H1 (cell line): ENCODE results near the gene TARS2. TPM values are rescaled to one million over a fixed set of nuclear protein-coding genes. Genes with fewer than 3 reads are reported as not detected.

ENCODE experiments used
- CTCF ChIA-PET: fragments of 300-600 bp; sonication (Branson Sonifier 250); formaldehyde crosslinking; loops from one replicate; lab custom pipeline; 2021; ENCODE audit not compliant: partially characterized antibody; lab: Charles Lee
- POLR2A ChIA-PET: fragments of 300-600 bp; sonication (Branson Sonifier 250); formaldehyde crosslinking; loops from one replicate; lab custom pipeline; 2021; ENCODE audit warnings: inconsistent platforms; ENCODE audit not compliant: partially characterized antibody; lab: Charles Lee
- DNase-seq, 2 experiments: peaks; one replicate each; pipeline versions ENCODE4 v3.0.0 to v3.0.0-alpha.2; 2010 to 2022; ENCODE audit warnings: low spot score in 2 of 2, low read depth in 1 of 2, mixed read lengths in 1 of 2
- FAIRE-seq: peaks from 2 replicates; lab custom pipeline; 2011; peaks lifted over from hg19 to GRCh38; lab: Jason Lieb, UNC
- H2AFZ ChIP-seq: 2 replicates; pipeline ENCODE4 v1.8.1; 2012; ENCODE audit warnings: low read length, inconsistent platforms
- H2AK5ac ChIP-seq: 2 replicates; pipeline ENCODE4 v1.6.1; 2013; ENCODE audit warnings: low read depth, low read length
- H2BK120ac ChIP-seq: replicated peaks from 2 replicates; pipeline ENCODE3; 2013; ENCODE audit warnings: low read depth, low read length, inconsistent platforms
- H2BK12ac ChIP-seq: 2 replicates; pipeline ENCODE4 v1.6.1; 2013; ENCODE audit warnings: low read depth, low read length
- H2BK15ac ChIP-seq: 2 replicates; pipeline ENCODE4 v1.6.1; 2013; ENCODE audit warnings: low read length
- H2BK20ac ChIP-seq: 2 replicates; pipeline ENCODE4 v1.6.1; 2013; ENCODE audit warnings: low read length
- H2BK5ac ChIP-seq: 2 replicates; pipeline ENCODE4 v1.6.1; 2013; ENCODE audit warnings: low read depth, low read length
- H3K14ac ChIP-seq: 2 replicates; pipeline ENCODE4 v1.6.1; 2013; ENCODE audit warnings: inconsistent platforms; ENCODE audit not compliant: insufficient read length
- H3K18ac ChIP-seq: 2 replicates; pipeline ENCODE4 v1.6.1; 2013; ENCODE audit warnings: low read length; ENCODE audit errors: extremely low read depth
- H3K23ac ChIP-seq: 2 replicates; pipeline ENCODE4 v1.6.1; 2013; ENCODE audit warnings: inconsistent platforms; ENCODE audit not compliant: insufficient read length
- H3K23me2 ChIP-seq: 2 replicates; pipeline ENCODE4 v1.6.1; 2013; ENCODE audit warnings: low read depth, low read length
- H3K27ac ChIP-seq: 2 replicates; pipeline ENCODE4 v1.6.1; 2011; ENCODE audit warnings: low read depth, low read length, inconsistent platforms
- H3K27me3 ChIP-seq, 4 experiments: replicated peaks in 1 of 4; 1 replicate in 1 of 4; 2 replicates in 3 of 4; pipeline versions ENCODE4 v1.6.1 to v1.8.1; 2011 to 2013; ENCODE audit warnings: low read length in 3 of 4, mild to moderate bottlenecking in 3 of 4, inconsistent platforms in 2 of 4, mixed read lengths in 2 of 4, moderate library complexity in 1 of 4; ENCODE audit not compliant: control insufficient read depth in 3 of 4, insufficient read depth in 3 of 4; ENCODE audit errors: extremely low read depth in 1 of 4
- H3K36me3 ChIP-seq, 4 experiments: 2 replicates each; pipeline versions ENCODE4 v1.6.1 to v1.8.1; 2011 to 2013; ENCODE audit warnings: mild to moderate bottlenecking in 4 of 4, low read length in 3 of 4, moderate library complexity in 2 of 4, control low read depth in 1 of 4, inconsistent platforms in 1 of 4; ENCODE audit not compliant: insufficient read depth in 4 of 4, control insufficient read depth in 2 of 4
- H3K4ac ChIP-seq: replicated peaks from 2 replicates; pipeline ENCODE3; 2013; ENCODE audit warnings: low read length, low read depth, mixed read lengths, inconsistent platforms; ENCODE audit not compliant: insufficient read length
- H3K4me1 ChIP-seq, 4 experiments: replicated peaks in 1 of 4; 1 replicate in 1 of 4; 2 replicates in 3 of 4; pipeline versions ENCODE4 v1.6.1 to v1.8.1; 2011 to 2013; ENCODE audit warnings: low read length in 3 of 4, inconsistent platforms in 2 of 4, mixed read lengths in 1 of 4; ENCODE audit not compliant: insufficient read depth in 4 of 4, control insufficient read depth in 3 of 4
- H3K4me2 ChIP-seq, 2 experiments: 2 replicates each; pipeline versions ENCODE4 v1.6.1 to v1.8.1; 2011 to 2013; ENCODE audit warnings: low read depth in 2 of 2, low read length in 2 of 2, control low read depth in 1 of 2, inconsistent platforms in 1 of 2, mild to moderate bottlenecking in 1 of 2; ENCODE audit not compliant: insufficient read depth in 1 of 2
- H3K4me3 ChIP-seq, 4 experiments: fragments of 200-600, 300-600 bp in 1 of 4; sonication (generic), shearing (Covaris generic), sonication (Bioruptor Twin) in 1 of 4; 2 replicates each; pipeline versions ENCODE4 v1.5.1 to v1.8.1; 2011 to 2016; ENCODE audit warnings: low read length in 4 of 4, low read depth in 3 of 4, control low read depth in 2 of 4, inconsistent platforms in 2 of 4, mild to moderate bottlenecking in 2 of 4, mixed read lengths in 1 of 4, moderate library complexity in 1 of 4; ENCODE audit not compliant: insufficient read depth in 2 of 4; ENCODE audit errors: extremely low read depth in 1 of 4
- H3K56ac ChIP-seq: replicated peaks from 2 replicates; pipeline ENCODE3; 2013; ENCODE audit warnings: low read depth, mild to moderate bottlenecking, mixed read lengths, low read length, inconsistent platforms; ENCODE audit not compliant: insufficient read length
- H3K79me1 ChIP-seq: 2 replicates; pipeline ENCODE4 v1.6.1; 2013; ENCODE audit warnings: low read depth, low read length, control low read depth
- H3K79me2 ChIP-seq, 2 experiments: 2 replicates each; pipeline versions ENCODE4 v1.6.1 to v1.8.1; 2012 to 2013; ENCODE audit warnings: low read length in 2 of 2, mild to moderate bottlenecking in 2 of 2, inconsistent platforms in 1 of 2; ENCODE audit not compliant: insufficient read depth in 2 of 2, control insufficient read depth in 1 of 2
- H3K9ac ChIP-seq, 4 experiments: replicated peaks in 1 of 4; 1 replicate in 1 of 4; 2 replicates in 3 of 4; pipeline versions ENCODE4 v1.6.1 to v1.8.1; 2011 to 2013; ENCODE audit warnings: low read depth in 3 of 4, low read length in 3 of 4, control low read depth in 2 of 4, mild to moderate bottlenecking in 2 of 4, moderate library complexity in 2 of 4, inconsistent platforms in 1 of 4; ENCODE audit errors: extremely low read depth in 1 of 4
- H3K9me3 ChIP-seq, 2 experiments: 2 replicates each; pipeline versions ENCODE4 v1.6.1 to v1.8.1; 2012 to 2013; ENCODE audit warnings: mild to moderate bottlenecking in 2 of 2, moderate library complexity in 2 of 2, control low read depth in 1 of 2, inconsistent platforms in 1 of 2, low read depth in 1 of 2, low read length in 1 of 2, mixed read lengths in 1 of 2; ENCODE audit not compliant: insufficient read depth in 2 of 2
- H4K20me1 ChIP-seq, 2 experiments: replicated peaks in 1 of 2; 2 replicates each; pipeline versions ENCODE3 to v1.8.1; 2011 to 2013; ENCODE audit warnings: inconsistent platforms in 2 of 2, low read length in 2 of 2, mild to moderate bottlenecking in 1 of 2; ENCODE audit not compliant: insufficient read depth in 2 of 2, control insufficient read depth in 1 of 2
- H4K5ac ChIP-seq: 2 replicates; pipeline ENCODE4 v1.6.1; 2013; ENCODE audit warnings: low read length, low read depth, mixed read lengths, inconsistent platforms; ENCODE audit not compliant: insufficient read length
- H4K8ac ChIP-seq: 2 replicates; pipeline ENCODE4 v1.8.0; 2013; ENCODE audit warnings: mild to moderate bottlenecking, moderate library complexity, low read length, inconsistent platforms; ENCODE audit not compliant: insufficient read depth; ENCODE audit errors: extremely low read depth
- H4K91ac ChIP-seq: replicated peaks from 2 replicates; pipeline ENCODE3; 2013; ENCODE audit warnings: low read length, mixed read lengths, inconsistent platforms; ENCODE audit not compliant: insufficient read length
- CBX8 ChIP-seq: fragments of 300-800, 300-1000 bp; sonication (generic); IDR thresholded peaks from 2 replicates; pipeline ENCODE4 v1.7.1; 2016; ENCODE audit warnings: low read depth, low read length, borderline replicate concordance
- CEBPB ChIP-seq: IDR thresholded peaks from 2 replicates; pipeline ENCODE4 v1.6.1; 2012; ENCODE audit warnings: low read depth, low read length
- JUND ChIP-seq: IDR thresholded peaks from 2 replicates; pipeline ENCODE4 v1.6.1; 2011; ENCODE audit warnings: mild to moderate bottlenecking, improper control_type of control experiment, low read length
- RXRA ChIP-seq: IDR thresholded peaks from 2 replicates; pipeline ENCODE4 v1.6.1; 2011; ENCODE audit warnings: low read depth, mild to moderate bottlenecking, low read length, moderate library complexity; ENCODE audit not compliant: insufficient read depth
- SUZ12 ChIP-seq: fragments of 200-600 bp; sonication (generic); IDR thresholded peaks from 2 replicates; pipeline ENCODE4 v1.6.1; 2012; ENCODE audit warnings: mild to moderate bottlenecking, inconsistent platforms, low read length, moderate library complexity, mixed read lengths
- TAF7 ChIP-seq: optimal IDR thresholded peaks from 2 replicates; pipeline ENCODE3; 2011; ENCODE audit warnings: low read depth, mild to moderate bottlenecking, inconsistent platforms, low read length, moderate library complexity, borderline replicate concordance
- WGBS, 2 experiments: shearing (Covaris generic) in 1 of 2; methylation state at CpG; one replicate each; pipeline versions ENCODE4 v1.1.6 to v1.1.7; 2013 to 2015; ENCODE audit warnings: low lambda C conversion rate in 2 of 2, mixed read lengths in 2 of 2, inconsistent platforms in 1 of 2, low coverage in 1 of 2, missing lambda C conversion rate in 1 of 2; ENCODE audit not compliant: insufficient replicate concordance in 2 of 2, insufficient coverage in 1 of 2, insufficient read length in 1 of 2; ENCODE audit errors: extremely low coverage in 1 of 2, missing lambda C conversion rate in 1 of 2; 5-methylcytosine and 5-hydroxymethylcytosine counted together
- polyA plus RNA-seq, 7 experiments: library from polyadenylated mRNA; depleted of rRNA in 3 of 7; stranded (reverse) in 5 of 7; unstranded in 2 of 7; fragments of >200 nt in 5 of 7; fragments of 200-250 nt in 2 of 7; gene quantifications; 1 replicate in 5 of 7; 2 replicates in 1 of 7; 4 replicates in 1 of 7; pipeline versions ENCODE4 v1.2.1 to v1.2.3, GENCODE V29; 2011 to 2013; ENCODE audit warnings: missing spikeins in 2 of 7, mixed read lengths in 2 of 7
- total RNA-seq: library from RNA; stranded (reverse); fragmentation: NEBNext Ultra II Directional; extraction: Animal tissue kit (Norgen Biotek cat#: 25700); gene quantifications from 2 replicates; pipeline ENCODE4 v1.2.1, GENCODE V29; 2021
- TF ChIP-seq, protein P1 (sequence below), 3 experiments: IDR thresholded peaks; 1 replicate in 2 of 3; 2 replicates in 1 of 3; pipeline versions ENCODE4 v1.5.1 to v1.6.1; 2011; ENCODE audit warnings: low read length in 3 of 3, mild to moderate bottlenecking in 3 of 3, inconsistent platforms in 2 of 3, low read depth in 1 of 3, moderate library complexity in 1 of 3; ENCODE audit not compliant: insufficient read depth in 1 of 3; ENCODE audit errors: control extremely low read depth in 1 of 3
- TF ChIP-seq, protein P2 (sequence below): IDR thresholded peaks from 2 replicates; pipeline ENCODE4 v1.6.1; 2012; ENCODE audit warnings: low read length, inconsistent platforms

The TARS2 gene
- total and polyA plus RNA-seq, 2 of the 8 experiments (the other 6 are each of a cell fraction or from before 2014, with no cell fraction given), result 38.9 to 39.1 TPM

DNA sequence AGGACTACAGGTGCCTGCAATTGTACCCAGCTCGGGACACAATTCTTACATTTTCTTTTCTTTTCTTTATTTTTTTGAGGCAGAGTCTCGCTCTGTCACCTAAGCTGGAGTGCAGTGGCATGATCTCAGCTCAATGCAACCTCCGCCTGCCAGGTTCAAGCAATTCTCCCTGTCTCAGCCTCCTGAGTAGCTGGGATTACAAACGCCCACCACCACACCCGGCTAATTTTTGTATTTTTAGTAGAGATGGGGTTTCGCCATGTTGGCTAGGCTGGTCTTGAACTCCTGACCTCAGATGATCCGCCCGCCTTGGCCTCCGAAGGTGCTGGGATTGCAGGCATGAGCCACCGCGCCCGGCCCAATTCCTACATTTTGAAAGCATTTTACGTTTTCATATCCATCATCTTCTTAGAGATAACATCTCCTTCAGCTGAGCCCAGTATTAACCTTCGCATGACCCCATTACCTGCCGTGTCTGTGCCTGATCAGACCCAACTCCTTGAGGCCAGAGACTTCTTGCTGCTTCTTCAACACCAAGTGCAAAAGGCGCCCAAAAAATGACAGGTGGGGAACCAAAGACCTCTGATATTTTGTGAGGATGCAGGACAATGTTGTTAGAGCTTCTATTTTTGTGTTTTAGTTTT lies 59.2 kb downstream of the TARS2 start:
- Histone ChIP-seq H2AFZ (no peak overlapping the region), H3K4ac (no peak overlapping the region), H4K5ac (no peak overlapping the region), H3K79me1 (no peaks in the 10 kb centered on the region), H2BK12ac (no peak overlapping the region), H3K9me3 (no peaks in the 10 kb centered on the region), H2BK20ac (no peak overlapping the region), H4K8ac (no peak overlapping the region), H2BK5ac (no peak overlapping the region), H3K36me3 (no peaks in the 10 kb centered on the region), H4K20me1 (peaks cover 1 to 2% of the 10 kb centered on the region in 2 experiments), H2BK120ac (no peak overlapping the region), H3K4me2 (no peak overlapping the region), H3K56ac (no peak overlapping the region), H3K14ac (no peak overlapping the region), H3K27me3 (peaks cover 0 to 19% (median 10%) of the 10 kb centered on the region in 4 experiments; a peak in 5 of 7 replicates), H3K4me1 (peaks cover 0 to 11% (median 1%) of the 10 kb centered on the region in 4 experiments; a peak in 3 of 7 replicates), H3K4me3 (no peak overlapping the region), H3K23me2 (peaks cover 5% of the 10 kb centered on the region; the same call in 1 of the 2 replicates), H4K91ac (no peak overlapping the region), H3K23ac (no peak overlapping the region), H3K79me2 (no peaks in the 10 kb centered on the region), H3K27ac (no peak overlapping the region), H3K9ac (no peak overlapping the region), H2BK15ac (no peak overlapping the region), H3K18ac (no peak overlapping the region), H2AK5ac (no peak overlapping the region)
- DNase-seq, result no peak
- FAIRE-seq, result no peak
- WGBS, 2 experiments, result 89% methylated on average over 16 of the region's 16 CpGs; no CpG with 5 or more reads in 1 of the 2 experiments
- ChIA-PET CTCF (interaction anchor here (4.0 to 6.3 kb wide), 2 partner anchors 9 to 14 kb away, joined by 26 to 65 read pairs; no protein-coding TSS in a partner anchor), POLR2A (interaction anchor here (0.7 to 26.4 kb wide), 3 partner anchors 31 to 49 kb away, joined by 3 to 1013 read pairs (median 4); partner anchors contain the start of gene MCL1)
- TF ChIP-seq, protein P1, sequence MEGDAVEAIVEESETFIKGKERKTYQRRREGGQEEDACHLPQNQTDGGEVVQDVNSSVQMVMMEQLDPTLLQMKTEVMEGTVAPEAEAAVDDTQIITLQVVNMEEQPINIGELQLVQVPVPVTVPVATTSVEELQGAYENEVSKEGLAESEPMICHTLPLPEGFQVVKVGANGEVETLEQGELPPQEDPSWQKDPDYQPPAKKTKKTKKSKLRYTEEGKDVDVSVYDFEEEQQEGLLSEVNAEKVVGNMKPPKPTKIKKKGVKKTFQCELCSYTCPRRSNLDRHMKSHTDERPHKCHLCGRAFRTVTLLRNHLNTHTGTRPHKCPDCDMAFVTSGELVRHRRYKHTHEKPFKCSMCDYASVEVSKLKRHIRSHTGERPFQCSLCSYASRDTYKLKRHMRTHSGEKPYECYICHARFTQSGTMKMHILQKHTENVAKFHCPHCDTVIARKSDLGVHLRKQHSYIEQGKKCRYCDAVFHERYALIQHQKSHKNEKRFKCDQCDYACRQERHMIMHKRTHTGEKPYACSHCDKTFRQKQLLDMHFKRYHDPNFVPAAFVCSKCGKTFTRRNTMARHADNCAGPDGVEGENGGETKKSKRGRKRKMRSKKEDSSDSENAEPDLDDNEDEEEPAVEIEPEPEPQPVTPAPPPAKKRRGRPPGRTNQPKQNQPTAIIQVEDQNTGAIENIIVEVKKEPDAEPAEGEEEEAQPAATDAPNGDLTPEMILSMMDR (IDR thresholded peaks at IDR 0.05; ENCODE audit: control extremely low read depth in 1 of 3, insufficient read depth in 1 of 3, low read depth in 1 of 3, low read length in 3 of 3), result no peak
- TF ChIP-seq CBX8 (no peak), JUND (no peak), TAF7 (no peak), RXRA (no peak), CEBPB (no peak), SUZ12 (no peak)
- TF ChIP-seq, protein P2, sequence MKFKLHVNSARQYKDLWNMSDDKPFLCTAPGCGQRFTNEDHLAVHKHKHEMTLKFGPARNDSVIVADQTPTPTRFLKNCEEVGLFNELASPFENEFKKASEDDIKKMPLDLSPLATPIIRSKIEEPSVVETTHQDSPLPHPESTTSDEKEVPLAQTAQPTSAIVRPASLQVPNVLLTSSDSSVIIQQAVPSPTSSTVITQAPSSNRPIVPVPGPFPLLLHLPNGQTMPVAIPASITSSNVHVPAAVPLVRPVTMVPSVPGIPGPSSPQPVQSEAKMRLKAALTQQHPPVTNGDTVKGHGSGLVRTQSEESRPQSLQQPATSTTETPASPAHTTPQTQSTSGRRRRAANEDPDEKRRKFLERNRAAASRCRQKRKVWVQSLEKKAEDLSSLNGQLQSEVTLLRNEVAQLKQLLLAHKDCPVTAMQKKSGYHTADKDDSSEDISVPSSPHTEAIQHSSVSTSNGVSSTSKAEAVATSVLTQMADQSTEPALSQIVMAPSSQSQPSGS, result no peak
